T follicular helper cell (primary cell): ENCODE results near the gene MOGAT1.
"Not testable (repeated sequence)": the region's sequence is repeated elsewhere in the genome, so short reads cannot be mapped to it uniquely, and the experiment has no call there.

Source experiments
- DNase-seq: peaks from one replicate; pipeline ENCODE4 v3.0.0-alpha.2; 2020; ENCODE audit warnings: low read depth

Gene MOGAT1

GRCh38 chr2:222710736-222711135 lies 39.3 kb downstream of the MOGAT1 start:
- no peak for DNase-seq

GRCh38 chr2:222711315-222711940 lies 40.0 kb downstream of the MOGAT1 start:
- DNase-seq, result no peak

- DNase-seq, result no peak
Observed at GRCh38 chr2:222713002-222713401, 41.5 kb downstream of the MOGAT1 start.

- no peak for DNase-seq
Observed at GRCh38 chr2:222714361-222715241, 43.1 kb downstream of the MOGAT1 start.

DNA sequence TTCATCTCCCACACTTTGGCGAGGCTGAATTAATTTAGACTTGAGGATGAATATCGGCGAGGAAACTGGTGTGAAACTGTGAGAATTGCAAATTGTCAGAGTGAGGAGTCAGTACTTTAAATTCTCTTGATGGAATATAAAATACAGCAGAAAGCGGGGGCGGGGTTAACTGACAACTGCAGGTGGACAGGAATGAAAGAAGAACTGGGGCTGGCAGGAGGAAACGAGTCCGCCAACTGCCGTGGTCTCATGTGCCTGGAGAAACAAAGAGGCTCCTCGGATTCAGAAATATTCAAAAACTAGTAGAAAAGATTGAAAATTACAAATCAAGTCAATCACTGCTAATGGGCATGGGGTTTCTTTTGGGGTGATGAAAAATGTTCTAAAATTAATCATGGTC lies 44.3 kb downstream of the MOGAT1 start:
- DNase-seq, result no peak

- not testable (repeated sequence) for DNase-seq
Observed at GRCh38 chr2:222719787-222720186, 48.3 kb downstream of the MOGAT1 start.

DNA sequence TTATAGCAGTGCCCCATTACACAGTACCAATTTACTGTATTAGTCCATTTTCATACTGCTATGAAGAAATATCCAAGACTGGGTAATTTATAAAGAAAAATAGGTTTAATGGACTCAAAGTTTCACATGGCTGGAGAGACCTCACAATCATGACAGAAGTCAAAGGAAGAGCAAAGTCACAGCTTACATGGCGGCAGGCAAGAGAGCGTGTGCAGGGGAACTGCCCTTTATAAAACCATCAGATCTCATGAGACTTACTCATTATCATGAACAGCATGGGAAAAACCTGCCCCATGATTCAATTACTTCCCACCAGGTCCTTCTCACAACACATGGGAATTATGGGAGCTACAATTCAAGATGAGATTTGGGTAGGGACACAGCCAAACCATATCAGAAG lies 50.1 kb downstream of the MOGAT1 start:
- not testable (repeated sequence) for DNase-seq

DNA sequence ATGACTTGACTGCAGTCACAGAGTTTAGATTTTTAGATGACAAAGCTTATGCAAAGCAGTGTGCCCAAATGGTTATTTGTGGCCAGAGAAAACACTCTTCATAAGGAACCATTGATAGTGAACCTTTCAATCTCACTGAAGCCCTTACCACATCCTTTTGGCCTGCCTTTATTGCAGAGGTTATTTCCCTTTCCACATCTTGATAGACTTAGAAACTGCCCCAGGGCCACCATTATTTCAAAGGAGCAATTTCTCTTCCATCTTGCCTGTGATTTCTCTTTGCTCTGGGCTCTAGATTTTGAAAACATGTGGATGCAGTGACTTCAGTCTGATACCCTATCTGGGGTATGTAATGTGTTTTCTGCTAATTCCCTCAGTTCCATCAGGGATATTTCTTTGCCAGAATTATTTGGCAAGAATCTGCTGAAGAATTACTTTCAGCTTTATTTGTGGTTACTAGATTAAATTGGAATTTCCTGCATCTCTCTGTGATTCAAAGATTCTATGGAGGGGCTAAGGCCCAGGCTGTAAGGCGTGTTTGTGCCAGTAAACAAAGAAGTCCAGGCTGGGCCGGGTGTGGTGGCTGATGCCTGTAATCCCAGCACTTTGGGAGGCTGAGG lies 51.0 kb downstream of the MOGAT1 start:
- no peak for DNase-seq

DNA sequence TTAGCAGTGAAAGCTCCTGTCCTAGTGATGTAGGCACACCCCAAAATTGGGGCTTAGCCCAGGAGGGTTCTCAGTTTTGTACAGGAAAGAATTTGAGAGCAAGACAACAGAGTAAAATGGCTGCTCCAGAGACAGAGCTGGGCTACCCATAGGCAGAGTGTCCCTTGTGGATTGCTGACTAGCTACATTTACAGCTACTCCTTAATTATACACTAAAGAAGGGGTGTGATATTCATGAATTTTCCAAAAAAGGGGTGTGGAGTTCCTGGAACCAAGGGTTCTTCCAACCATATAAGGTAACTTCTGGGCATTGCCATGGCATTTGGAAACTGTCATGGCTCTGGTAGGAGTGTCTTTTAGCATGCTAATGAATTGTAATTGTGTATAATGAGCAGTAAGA lies 52.8 kb downstream of the MOGAT1 start:
- DNase-seq, result no peak

- DNase-seq, result no peak
Observed at GRCh38 chr2:222728621-222729020, 57.2 kb downstream of the MOGAT1 start.

DNA sequence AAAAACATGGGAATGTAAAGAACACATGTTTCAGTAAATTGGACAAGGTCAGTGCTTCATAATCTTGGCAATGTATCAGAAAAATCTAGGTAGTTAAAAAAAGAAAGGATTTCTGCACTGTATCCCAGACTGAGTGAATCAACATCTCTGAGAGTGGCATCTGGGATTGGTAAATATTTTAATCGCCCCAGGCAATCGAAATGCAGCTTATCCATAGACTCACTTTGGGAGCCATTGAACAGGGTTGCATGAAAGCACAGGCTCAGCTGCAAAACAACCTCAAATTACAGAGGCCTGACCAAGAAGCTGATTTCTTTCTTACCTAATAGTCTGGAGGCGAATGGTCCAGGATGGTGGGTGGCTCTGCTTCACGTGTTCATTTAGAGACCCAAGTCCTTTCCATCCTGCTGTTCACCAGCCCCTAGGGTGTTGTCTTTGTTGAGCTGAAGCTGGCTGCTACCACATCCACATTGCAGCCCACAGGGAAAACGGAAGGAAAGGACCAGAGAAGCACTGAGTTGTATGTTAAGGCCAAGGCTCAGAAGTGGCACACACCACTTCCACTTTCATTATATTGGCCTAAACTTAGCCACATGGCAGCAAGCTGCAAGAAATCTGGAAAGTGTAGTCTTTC lies 59.0 kb downstream of the MOGAT1 start:
- DNase-seq, result no peak

DNA sequence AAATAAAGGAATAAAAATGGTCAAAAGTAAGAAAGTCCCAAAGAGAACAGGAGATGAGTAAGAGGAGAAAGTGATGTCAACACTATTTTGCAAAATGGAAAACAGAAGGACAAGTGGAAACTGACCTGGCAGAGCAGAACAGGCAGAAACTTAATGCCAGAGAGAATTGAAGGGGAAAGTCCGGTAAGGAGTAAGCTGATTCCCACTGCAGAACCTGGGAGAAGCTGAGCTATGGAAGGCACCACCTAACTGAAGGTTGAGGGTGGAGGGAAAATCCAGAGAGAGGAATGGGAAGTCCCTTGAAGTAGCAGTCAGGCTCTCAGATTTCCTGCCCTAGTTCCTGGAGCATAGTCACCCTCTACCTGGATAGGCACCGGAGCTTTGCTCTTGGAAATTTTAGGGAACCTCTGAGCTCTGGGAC lies 59.8 kb downstream of the MOGAT1 start:
- DNase-seq, result no peak

- no peak for DNase-seq
Observed at GRCh38 chr2:222732489-222733178, 61.2 kb downstream of the MOGAT1 start.

GRCh38 chr2:222733470-222733845 lies 62.0 kb downstream of the MOGAT1 start:
- no peak for DNase-seq

- no peak for DNase-seq
Observed at GRCh38 chr2:222733846-222734702, 62.6 kb downstream of the MOGAT1 start.

GRCh38 chr2:222734703-222735014 lies 63.2 kb downstream of the MOGAT1 start:
- no peak for DNase-seq

DNA sequence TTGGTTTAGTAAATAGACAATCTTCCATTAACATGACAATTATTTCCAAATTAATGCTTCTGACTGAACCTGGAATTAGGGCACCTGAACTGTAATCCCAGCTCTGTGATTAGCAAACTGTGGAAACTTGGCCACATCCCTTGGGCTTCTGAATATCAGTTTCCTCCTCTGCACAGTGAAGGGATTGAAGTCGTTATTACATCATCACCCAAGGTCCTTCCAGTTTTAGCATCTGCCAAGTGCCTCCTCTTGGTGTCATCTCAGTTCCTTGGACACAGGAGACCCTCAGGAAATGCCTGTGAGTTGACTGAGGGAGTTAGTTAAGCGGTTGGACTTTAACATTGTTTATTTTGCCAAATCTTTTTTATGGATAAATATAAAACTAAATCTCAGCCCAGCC lies 64.8 kb downstream of the MOGAT1 start:
- no peak for DNase-seq

DNA sequence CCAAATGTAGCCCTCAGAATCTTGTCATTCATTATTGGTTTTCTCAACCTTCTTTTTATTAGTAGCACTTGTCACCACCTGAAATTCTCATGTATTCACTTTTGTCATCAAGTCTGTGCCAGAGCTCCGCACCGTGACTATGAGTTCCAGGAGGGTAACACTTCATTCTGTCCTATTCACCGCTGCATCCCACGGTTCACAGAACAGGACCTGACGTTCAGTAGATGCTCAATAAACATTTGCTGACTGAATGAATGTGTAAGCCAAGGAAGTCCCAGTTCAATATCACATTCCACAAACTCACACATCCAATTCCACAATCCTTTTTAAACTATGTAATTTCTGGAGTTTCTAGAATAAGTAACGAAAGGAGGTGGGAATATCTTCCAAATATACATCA lies 65.5 kb downstream of the MOGAT1 start:
- no peak for DNase-seq

GRCh38 chr2:222738312-222738711 lies 66.9 kb downstream of the MOGAT1 start:
- DNase-seq, result no peak

GRCh38 chr2:222738809-222739208 lies 67.4 kb downstream of the MOGAT1 start:
- DNase-seq, result no peak

- DNase-seq, result no peak
Observed at GRCh38 chr2:222739939-222740338, 68.5 kb downstream of the MOGAT1 start.
